Erythroblast (primary cell): ENCODE data around the gene UGDH.

Experiments
- GATA1 ChIP-seq: IDR thresholded peaks from 2 replicates; pipeline ENCODE4 v1.6.1; 2011; ENCODE audit warnings: low read depth, mild to moderate bottlenecking, control low read depth, low read length, moderate library complexity
- POLR2A ChIP-seq: IDR thresholded peaks from 2 replicates; pipeline ENCODE4 v1.6.1; 2011; ENCODE audit warnings: mild to moderate bottlenecking, low read length

GRCh38 chr4:39452860-39453587 is 74.2 kb downstream of the UGDH start:
- TF ChIP-seq POLR2A = peak; percentile 24
- no peak for TF ChIP-seq GATA1
